NCI-H748 (cell line): ENCODE results near the gene HLA-DPA1.
"Not testable (repeated sequence)": the region's sequence is repeated elsewhere in the genome, so short reads cannot be mapped to it uniquely, and the experiment has no call there.

Experiments
- DNase-seq: peaks from one replicate; lab custom pipeline; 2025; ENCODE audit not compliant: unreplicated experiment; lab: John Stamatoyannopoulos, UW

HLA-DPA1 gene

GRCh38 chr6:33073431-33073871, at the start of gene HLA-DPA1:
Gene HLA-DPA1, minus strand, starts transcription at chr6:33073649.
- no peak for DNase-seq

GRCh38 chr6:33123181-33123580, 49.7 kb upstream of the HLA-DPA1 start:
- no peak for DNase-seq

- no peak for DNase-seq
Measured at GRCh38 chr6:33120001-33120400, 46.6 kb upstream of the HLA-DPA1 start.

GRCh38 chr6:33118525-33119123, 45.2 kb upstream of the HLA-DPA1 start:
- DNase-seq, result peak; percentile 64

- no peak for DNase-seq
Measured at GRCh38 chr6:33117811-33118277, 44.4 kb upstream of the HLA-DPA1 start.

- DNase-seq, result peak; percentile 20
Measured at GRCh38 chr6:33116841-33117711, 43.6 kb upstream of the HLA-DPA1 start.

- DNase-seq, result no peak
Measured at GRCh38 chr6:33116417-33116816, 43.0 kb upstream of the HLA-DPA1 start.

- no peak for DNase-seq
Measured at GRCh38 chr6:33114406-33114805, 41.0 kb upstream of the HLA-DPA1 start.

GRCh38 chr6:33113755-33114154, 40.3 kb upstream of the HLA-DPA1 start:
- peak; percentile 22 for DNase-seq

- DNase-seq, result no peak
Measured at GRCh38 chr6:33112148-33112547, 38.7 kb upstream of the HLA-DPA1 start.

- no peak for DNase-seq
Measured at GRCh38 chr6:33108307-33108706, 34.9 kb upstream of the HLA-DPA1 start.

- DNase-seq, result no peak
Measured at GRCh38 chr6:33107641-33108040, 34.2 kb upstream of the HLA-DPA1 start.

- no peak for DNase-seq
Measured at GRCh38 chr6:33105916-33106871, 32.7 kb upstream of the HLA-DPA1 start.

GRCh38 chr6:33105386-33105785, 31.9 kb upstream of the HLA-DPA1 start:
- DNase-seq, result no peak

GRCh38 chr6:33104887-33105286, 31.4 kb upstream of the HLA-DPA1 start:
- no peak for DNase-seq

GRCh38 chr6:33103776-33104175, 30.3 kb upstream of the HLA-DPA1 start:
- no peak for DNase-seq

- DNase-seq, result not testable (repeated sequence)
Measured at GRCh38 chr6:33101121-33101737, 27.8 kb upstream of the HLA-DPA1 start.

GRCh38 chr6:33095681-33096080, 22.2 kb upstream of the HLA-DPA1 start:
- no peak for DNase-seq

GRCh38 chr6:33093855-33094254, 20.4 kb upstream of the HLA-DPA1 start:
- no peak for DNase-seq

- DNase-seq, result no peak
Measured at GRCh38 chr6:33092385-33092784, 18.9 kb upstream of the HLA-DPA1 start.

GRCh38 chr6:33091957-33092356, 18.5 kb upstream of the HLA-DPA1 start:
- DNase-seq, result peak; percentile 14
